ENCODE results near the gene CD2. TPM values are rescaled to one million over a fixed set of nuclear protein-coding genes. Genes with fewer than 3 reads are reported as not detected.
"Not testable (repeated sequence)": the region's sequence is repeated elsewhere in the genome, so short reads cannot be mapped to it uniquely, and the experiment has no call there.

CD2 gene
- total RNA-seq, 1 experiment from 2014 or later: not detected

- no peaks in the 10 kb centered on the region for H3K9me3 ChIP-seq (ENCODE audit: low read depth, low read length, poor library complexity, severe bottlenecking)
- no peak for DNase-seq (ENCODE audit: low spot score)
- ChIA-PET POLR2A (ENCODE audit: low non-redundant PET) (no interaction called here), CTCF (no interaction called here)
- no peak overlapping the region for H3K27ac ChIP-seq (ENCODE audit: low read depth, low read length, poor library complexity, severe bottlenecking)
- intact Hi-C loops (cut with micrococcal nuclease; ENCODE audit: unreplicated experiment): no loop called here
- no peak overlapping the region for H3K4me3 ChIP-seq (ENCODE audit: low read depth, low read length, poor library complexity, severe bottlenecking)
- no peaks in the 10 kb centered on the region for H3K4me1 ChIP-seq (ENCODE audit: insufficient read depth, low read length, poor library complexity, severe bottlenecking)
- H3K27me3 ChIP-seq (replicated peaks; ENCODE audit: insufficient read depth, low read depth, low read length, poor library complexity): no peaks in the 10 kb centered on the region
- no TSS peak for BruUV-seq (replicated peaks)
- TF ChIP-seq EZH2 (IDR thresholded peaks at IDR 0.05; ENCODE audit: borderline replicate concordance, low read depth, low read length, poor library complexity, severe bottlenecking) (no peak), CTCF (conservative IDR thresholded peaks at IDR 0.05; ENCODE audit: low read depth, low read length) (no peak)
- H3K36me3 ChIP-seq (ENCODE audit: insufficient read depth, low read length, poor library complexity, severe bottlenecking): no peaks in the 10 kb centered on the region
Observed at GRCh38 chr1:116755066-116755465, 836 bp downstream of the CD2 start.

- POLR2A ChIA-PET (ENCODE audit: low non-redundant PET): no interaction called here
- no peak overlapping the region for H3K27ac ChIP-seq (ENCODE audit: low read depth, low read length, poor library complexity, severe bottlenecking)
- no peaks in the 10 kb centered on the region for H3K9me3 ChIP-seq (ENCODE audit: low read depth, low read length, poor library complexity, severe bottlenecking)
- H3K4me1 ChIP-seq (ENCODE audit: insufficient read depth, low read length, poor library complexity, severe bottlenecking): no peaks in the 10 kb centered on the region
- BruUV-seq (replicated peaks): no TSS peak
- CTCF ChIA-PET: no interaction called here
- no peak for DNase-seq (ENCODE audit: low spot score)
- no peak overlapping the region for H3K4me3 ChIP-seq (ENCODE audit: low read depth, low read length, poor library complexity, severe bottlenecking)
- H3K27me3 ChIP-seq (replicated peaks; ENCODE audit: insufficient read depth, low read depth, low read length, poor library complexity): no peaks in the 10 kb centered on the region
- H3K36me3 ChIP-seq (ENCODE audit: insufficient read depth, low read length, poor library complexity, severe bottlenecking): no peaks in the 10 kb centered on the region
- intact Hi-C loops (cut with micrococcal nuclease; ENCODE audit: unreplicated experiment): no loop called here
- TF ChIP-seq CTCF (conservative IDR thresholded peaks at IDR 0.05; ENCODE audit: low read depth, low read length) (no peak), EZH2 (IDR thresholded peaks at IDR 0.05; ENCODE audit: borderline replicate concordance, low read depth, low read length, poor library complexity, severe bottlenecking) (no peak)
Observed at GRCh38 chr1:116755681-116756080, 1.5 kb downstream of the CD2 start.

- H3K27me3 ChIP-seq (replicated peaks; ENCODE audit: insufficient read depth, low read depth, low read length, poor library complexity); H3K9me3 ChIP-seq (ENCODE audit: low read depth, low read length, poor library complexity, severe bottlenecking); H3K36me3 ChIP-seq (ENCODE audit: insufficient read depth, low read length, poor library complexity, severe bottlenecking); H3K4me1 ChIP-seq (ENCODE audit: insufficient read depth, low read length, poor library complexity, severe bottlenecking); intact Hi-C loops (cut with micrococcal nuclease; ENCODE audit: unreplicated experiment); DNase-seq (ENCODE audit: low spot score); BruUV-seq (replicated peaks); POLR2A ChIA-PET (ENCODE audit: low non-redundant PET); H3K4me3 ChIP-seq (ENCODE audit: low read depth, low read length, poor library complexity, severe bottlenecking); H3K27ac ChIP-seq (ENCODE audit: low read depth, low read length, poor library complexity, severe bottlenecking); CTCF ChIA-PET: not testable (repeated sequence)
Observed at GRCh38 chr1:116756092-116756491, 1.9 kb downstream of the CD2 start.

- CTCF ChIA-PET; BruUV-seq (replicated peaks); H3K27me3 ChIP-seq (replicated peaks; ENCODE audit: insufficient read depth, low read depth, low read length, poor library complexity); H3K4me1 ChIP-seq (ENCODE audit: insufficient read depth, low read length, poor library complexity, severe bottlenecking); H3K27ac ChIP-seq (ENCODE audit: low read depth, low read length, poor library complexity, severe bottlenecking); H3K4me3 ChIP-seq (ENCODE audit: low read depth, low read length, poor library complexity, severe bottlenecking); intact Hi-C loops (cut with micrococcal nuclease; ENCODE audit: unreplicated experiment); DNase-seq (ENCODE audit: low spot score); H3K9me3 ChIP-seq (ENCODE audit: low read depth, low read length, poor library complexity, severe bottlenecking); H3K36me3 ChIP-seq (ENCODE audit: insufficient read depth, low read length, poor library complexity, severe bottlenecking); POLR2A ChIA-PET (ENCODE audit: low non-redundant PET): not testable (repeated sequence)
Observed at GRCh38 chr1:116758456-116758815, 4.2 kb downstream of the CD2 start.

Measured in A673 (cell line).